H1 (cell line): ENCODE measurements around the gene ERCC3. TPM values are rescaled to one million over a fixed set of nuclear protein-coding genes. Genes with fewer than 3 reads are reported as not detected.

Source experiments
- CBX8 ChIP-seq: fragments of 300-800, 300-1000 bp; sonication (generic); IDR thresholded peaks from 2 replicates; pipeline ENCODE4 v1.7.1; 2016; ENCODE audit warnings: low read depth, low read length, borderline replicate concordance
- CHD1 ChIP-seq: IDR thresholded peaks from 2 replicates; pipeline ENCODE4 v1.6.1; 2012; ENCODE audit warnings: low read depth, low read length, improper control_type of control experiment
- CHD7 ChIP-seq: fragments of 300-600 bp; sonication (generic); IDR thresholded peaks from 2 replicates; pipeline ENCODE4 v1.7.1; 2012; ENCODE audit warnings: low read length, moderate library complexity, mild to moderate bottlenecking, inconsistent platforms; ENCODE audit not compliant: insufficient replicate concordance
- KDM4A ChIP-seq: IDR thresholded peaks from one replicate; pipeline ENCODE4 v1.7.1; 2012; ENCODE audit warnings: low read depth, mild to moderate bottlenecking, moderate library complexity, low read length, inconsistent platforms; ENCODE audit not compliant: severe bottlenecking
- KDM5A ChIP-seq: fragments of 200-600 bp; IDR thresholded peaks from 2 replicates; pipeline ENCODE4 v1.7.1; 2012; ENCODE audit warnings: mild to moderate bottlenecking, low read length, inconsistent platforms, mixed read lengths
- NRF1 ChIP-seq: IDR thresholded peaks from 2 replicates; pipeline ENCODE4 v1.6.1; 2011; ENCODE audit warnings: mild to moderate bottlenecking, low read depth, low read length, improper control_type of control experiment
- POLR2A ChIP-seq, 2 experiments: IDR thresholded peaks; 1 replicate in 1 of 2; 2 replicates in 1 of 2; pipeline ENCODE4 v1.6.1; 2011; ENCODE audit warnings: low read depth in 2 of 2, low read length in 2 of 2, mild to moderate bottlenecking in 2 of 2; ENCODE audit errors: control extremely low read depth in 1 of 2
- POLR2AphosphoS5 ChIP-seq: IDR thresholded peaks from 2 replicates; pipeline ENCODE4 v1.6.1; 2011; ENCODE audit warnings: low read depth, low read length
- TCF12 ChIP-seq: IDR thresholded peaks from 2 replicates; pipeline ENCODE4 v1.6.1; 2011; ENCODE audit warnings: low read depth, mild to moderate bottlenecking, low read length
- polyA plus RNA-seq, 7 experiments: library from polyadenylated mRNA; depleted of rRNA in 3 of 7; stranded (reverse) in 5 of 7; unstranded in 2 of 7; fragments of >200 nt in 5 of 7; fragments of 200-250 nt in 2 of 7; gene quantifications; 1 replicate in 5 of 7; 2 replicates in 1 of 7; 4 replicates in 1 of 7; pipeline versions ENCODE4 v1.2.1 to v1.2.3, GENCODE V29; 2011 to 2013; ENCODE audit warnings: missing spikeins in 2 of 7, mixed read lengths in 2 of 7
- total RNA-seq: library from RNA; stranded (reverse); fragmentation: NEBNext Ultra II Directional; extraction: Animal tissue kit (Norgen Biotek cat#: 25700); gene quantifications from 2 replicates; pipeline ENCODE4 v1.2.1, GENCODE V29; 2021

Gene ERCC3
- total and polyA plus RNA-seq, 2 of the 8 experiments (the other 6 are each of a cell fraction or from before 2014, with no cell fraction given) = 41.8 to 48.9 TPM

- TF ChIP-seq CHD7 (no peak), CHD1 (no peak), POLR2AphosphoS5 (no peak), KDM4A (no peak), CBX8 (no peak), NRF1 (no peak), POLR2A (IDR thresholded peaks at IDR 0.05; ENCODE audit: control extremely low read depth in 1 of 2, low read depth in 2 of 2, low read length in 2 of 2) (no peak), TCF12 (no peak), KDM5A (no peak)
These were observed 58.8 kb downstream of the ERCC3 start (continued) for GRCh38 chr2:127235082-127235702.
